ENCODE results near the gene TTBK1.

TTBK1 gene

DNA sequence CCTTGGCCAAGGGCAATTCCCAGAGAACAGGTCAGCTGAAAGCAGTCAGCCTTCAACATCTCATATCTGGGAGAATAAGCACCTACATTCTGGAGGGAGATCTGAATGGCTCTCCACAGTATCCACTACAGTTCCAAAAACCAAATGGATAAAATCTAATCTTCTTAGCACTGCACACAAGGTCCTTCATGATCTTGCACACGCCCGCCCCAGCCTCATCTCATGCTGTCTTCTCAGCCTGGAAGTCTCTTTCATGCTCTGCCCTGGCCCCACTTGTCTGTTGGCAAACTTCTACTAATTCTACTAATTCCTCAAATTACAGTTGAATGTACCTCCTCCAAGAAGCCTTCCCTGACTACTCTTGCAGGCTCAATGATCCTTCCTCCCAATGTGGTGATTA is 1.8 kb upstream of the TTBK1 start:
- TF ChIP-seq TAF1 (IDR thresholded peaks at IDR 0.05; ENCODE audit: low read depth) (no peak), ZBTB7A (IDR thresholded peaks at IDR 0.05; ENCODE audit: low read depth) (no peak), CEBPB (IDR thresholded peaks at IDR 0.05) (no peak), CREB1 (IDR thresholded peaks at IDR 0.05; ENCODE audit: low read depth) (no peak), NFIC (IDR thresholded peaks at IDR 0.05) (no peak), FOXM1 (IDR thresholded peaks at IDR 0.05; ENCODE audit: borderline replicate concordance, low read depth) (no peak), EGR1 (IDR thresholded peaks at IDR 0.05) (no peak)
- TF ChIP-seq, protein P1, sequence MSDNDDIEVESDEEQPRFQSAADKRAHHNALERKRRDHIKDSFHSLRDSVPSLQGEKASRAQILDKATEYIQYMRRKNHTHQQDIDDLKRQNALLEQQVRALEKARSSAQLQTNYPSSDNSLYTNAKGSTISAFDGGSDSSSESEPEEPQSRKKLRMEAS (IDR thresholded peaks at IDR 0.05): no peak
- TF ChIP-seq, protein P2, sequence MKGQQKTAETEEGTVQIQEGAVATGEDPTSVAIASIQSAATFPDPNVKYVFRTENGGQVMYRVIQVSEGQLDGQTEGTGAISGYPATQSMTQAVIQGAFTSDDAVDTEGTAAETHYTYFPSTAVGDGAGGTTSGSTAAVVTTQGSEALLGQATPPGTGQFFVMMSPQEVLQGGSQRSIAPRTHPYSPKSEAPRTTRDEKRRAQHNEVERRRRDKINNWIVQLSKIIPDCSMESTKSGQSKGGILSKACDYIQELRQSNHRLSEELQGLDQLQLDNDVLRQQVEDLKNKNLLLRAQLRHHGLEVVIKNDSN (IDR thresholded peaks at IDR 0.05): no peak

DNA sequence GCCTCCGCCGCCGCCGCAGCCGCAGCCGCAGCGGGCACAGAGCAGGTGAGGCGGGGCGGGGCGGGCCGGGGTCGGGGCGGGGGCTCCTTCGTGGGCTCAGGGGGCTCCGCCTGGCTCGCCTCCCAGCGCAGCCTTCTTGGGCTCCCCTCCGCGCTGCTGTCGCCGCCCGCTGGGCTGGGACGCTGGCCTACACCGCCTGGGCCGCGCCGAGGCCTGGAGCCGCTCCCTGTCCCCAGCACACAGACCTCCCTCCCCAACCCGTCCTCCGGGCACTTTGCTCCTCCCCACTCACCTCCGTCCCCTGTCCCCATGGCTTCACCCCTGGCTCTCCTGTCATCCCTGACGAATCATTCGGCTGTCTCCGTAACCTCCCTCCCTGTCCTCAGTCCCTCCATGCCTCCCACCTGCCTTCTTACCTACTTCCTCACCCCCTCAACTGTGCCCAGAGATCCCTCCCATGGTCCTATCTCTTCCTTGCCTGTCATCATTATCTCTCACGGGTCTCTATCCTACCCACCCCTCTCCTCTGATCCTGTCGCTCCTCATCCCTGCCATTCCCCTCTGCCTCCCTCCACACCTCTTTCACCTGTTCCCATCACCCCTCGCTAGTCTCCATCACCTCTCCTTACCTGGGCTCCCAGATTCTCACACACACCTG is 512 bp downstream of the TTBK1 start:
- no peak for TF ChIP-seq NFIC (IDR thresholded peaks at IDR 0.05)
- no peak for TF ChIP-seq TEAD4 (IDR thresholded peaks at IDR 0.05)
- no peak for TF ChIP-seq TAF1 (IDR thresholded peaks at IDR 0.05; ENCODE audit: low read depth)
- TF ChIP-seq EGR1 (IDR thresholded peaks at IDR 0.05): no peak
- no peak for TF ChIP-seq FOXM1 (IDR thresholded peaks at IDR 0.05; ENCODE audit: borderline replicate concordance, low read depth)
- TF ChIP-seq YY1 (IDR thresholded peaks at IDR 0.05; ENCODE audit: low read depth): no peak
- TF ChIP-seq, protein P2 (IDR thresholded peaks at IDR 0.05): no peak
- TF ChIP-seq, protein P1 (IDR thresholded peaks at IDR 0.05): no peak
- no peak for TF ChIP-seq RAD21 (IDR thresholded peaks at IDR 0.05; ENCODE audit: low read depth)
- TF ChIP-seq EP300 (IDR thresholded peaks at IDR 0.05; ENCODE audit: borderline replicate concordance): no peak
- TF ChIP-seq CREB1 (IDR thresholded peaks at IDR 0.05; ENCODE audit: low read depth): no peak
- no peak for TF ChIP-seq ZBTB7A (IDR thresholded peaks at IDR 0.05; ENCODE audit: low read depth)
- TF ChIP-seq CEBPB (IDR thresholded peaks at IDR 0.05): no peak
- TF ChIP-seq, protein P3, sequence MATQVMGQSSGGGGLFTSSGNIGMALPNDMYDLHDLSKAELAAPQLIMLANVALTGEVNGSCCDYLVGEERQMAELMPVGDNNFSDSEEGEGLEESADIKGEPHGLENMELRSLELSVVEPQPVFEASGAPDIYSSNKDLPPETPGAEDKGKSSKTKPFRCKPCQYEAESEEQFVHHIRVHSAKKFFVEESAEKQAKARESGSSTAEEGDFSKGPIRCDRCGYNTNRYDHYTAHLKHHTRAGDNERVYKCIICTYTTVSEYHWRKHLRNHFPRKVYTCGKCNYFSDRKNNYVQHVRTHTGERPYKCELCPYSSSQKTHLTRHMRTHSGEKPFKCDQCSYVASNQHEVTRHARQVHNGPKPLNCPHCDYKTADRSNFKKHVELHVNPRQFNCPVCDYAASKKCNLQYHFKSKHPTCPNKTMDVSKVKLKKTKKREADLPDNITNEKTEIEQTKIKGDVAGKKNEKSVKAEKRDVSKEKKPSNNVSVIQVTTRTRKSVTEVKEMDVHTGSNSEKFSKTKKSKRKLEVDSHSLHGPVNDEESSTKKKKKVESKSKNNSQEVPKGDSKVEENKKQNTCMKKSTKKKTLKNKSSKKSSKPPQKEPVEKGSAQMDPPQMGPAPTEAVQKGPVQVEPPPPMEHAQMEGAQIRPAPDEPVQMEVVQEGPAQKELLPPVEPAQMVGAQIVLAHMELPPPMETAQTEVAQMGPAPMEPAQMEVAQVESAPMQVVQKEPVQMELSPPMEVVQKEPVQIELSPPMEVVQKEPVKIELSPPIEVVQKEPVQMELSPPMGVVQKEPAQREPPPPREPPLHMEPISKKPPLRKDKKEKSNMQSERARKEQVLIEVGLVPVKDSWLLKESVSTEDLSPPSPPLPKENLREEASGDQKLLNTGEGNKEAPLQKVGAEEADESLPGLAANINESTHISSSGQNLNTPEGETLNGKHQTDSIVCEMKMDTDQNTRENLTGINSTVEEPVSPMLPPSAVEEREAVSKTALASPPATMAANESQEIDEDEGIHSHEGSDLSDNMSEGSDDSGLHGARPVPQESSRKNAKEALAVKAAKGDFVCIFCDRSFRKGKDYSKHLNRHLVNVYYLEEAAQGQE (IDR thresholded peaks at IDR 0.05; ENCODE audit: low read depth): no peak
- no peak for TF ChIP-seq TCF12 (IDR thresholded peaks at IDR 0.05; ENCODE audit: low read depth)

DNA sequence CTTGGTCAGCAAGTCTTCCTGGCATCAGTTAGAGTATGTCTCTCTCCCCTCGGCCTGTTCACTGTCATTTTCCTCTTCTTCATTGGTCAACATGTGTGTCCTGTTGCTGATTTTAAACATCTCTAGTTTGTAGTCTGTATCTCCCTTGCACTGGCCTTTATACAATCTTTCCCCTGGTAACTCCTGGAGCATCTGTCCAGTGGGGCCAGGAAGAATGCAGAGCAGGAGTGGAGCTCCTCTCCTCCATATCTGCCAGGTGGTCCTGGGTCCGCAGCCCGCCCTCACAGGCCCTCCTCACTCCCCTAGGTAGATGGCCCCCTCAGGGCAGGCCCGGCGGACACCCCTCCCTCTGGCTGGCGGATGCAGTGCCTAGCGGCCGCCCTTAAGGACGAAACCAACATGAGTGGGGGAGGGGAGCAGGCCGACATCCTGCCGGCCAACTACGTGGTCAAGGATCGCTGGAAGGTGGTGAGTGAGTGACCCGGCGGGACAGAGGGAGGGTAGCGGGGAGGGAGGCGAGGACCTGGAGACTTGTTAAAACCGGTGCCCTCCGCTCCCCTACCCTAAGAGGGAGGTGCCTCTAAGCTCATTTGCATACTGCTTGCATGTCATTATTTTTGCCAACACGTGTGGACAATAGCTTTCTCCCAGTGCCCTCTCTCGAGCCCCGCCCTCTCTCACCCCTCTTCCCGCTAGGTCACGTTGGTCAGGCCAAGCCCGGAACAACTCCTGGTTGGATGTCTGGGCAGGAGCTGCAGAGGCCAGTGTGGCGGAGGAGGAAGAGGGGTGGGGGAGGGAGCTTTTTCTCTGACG is 3.2 kb downstream of the TTBK1 start:
- TF ChIP-seq, protein P2 (IDR thresholded peaks at IDR 0.05): peak; percentile 79
- TF ChIP-seq, protein P1 (IDR thresholded peaks at IDR 0.05): peak; percentile 65; the same call in 1 of the 2 replicates
- TF ChIP-seq YY1 (IDR thresholded peaks at IDR 0.05; ENCODE audit: low read depth): no peak
- TF ChIP-seq CREB1 (IDR thresholded peaks at IDR 0.05; ENCODE audit: low read depth): no peak
- TF ChIP-seq RAD21 (IDR thresholded peaks at IDR 0.05; ENCODE audit: low read depth): no peak
- TF ChIP-seq NFIC (IDR thresholded peaks at IDR 0.05): no peak

DNA sequence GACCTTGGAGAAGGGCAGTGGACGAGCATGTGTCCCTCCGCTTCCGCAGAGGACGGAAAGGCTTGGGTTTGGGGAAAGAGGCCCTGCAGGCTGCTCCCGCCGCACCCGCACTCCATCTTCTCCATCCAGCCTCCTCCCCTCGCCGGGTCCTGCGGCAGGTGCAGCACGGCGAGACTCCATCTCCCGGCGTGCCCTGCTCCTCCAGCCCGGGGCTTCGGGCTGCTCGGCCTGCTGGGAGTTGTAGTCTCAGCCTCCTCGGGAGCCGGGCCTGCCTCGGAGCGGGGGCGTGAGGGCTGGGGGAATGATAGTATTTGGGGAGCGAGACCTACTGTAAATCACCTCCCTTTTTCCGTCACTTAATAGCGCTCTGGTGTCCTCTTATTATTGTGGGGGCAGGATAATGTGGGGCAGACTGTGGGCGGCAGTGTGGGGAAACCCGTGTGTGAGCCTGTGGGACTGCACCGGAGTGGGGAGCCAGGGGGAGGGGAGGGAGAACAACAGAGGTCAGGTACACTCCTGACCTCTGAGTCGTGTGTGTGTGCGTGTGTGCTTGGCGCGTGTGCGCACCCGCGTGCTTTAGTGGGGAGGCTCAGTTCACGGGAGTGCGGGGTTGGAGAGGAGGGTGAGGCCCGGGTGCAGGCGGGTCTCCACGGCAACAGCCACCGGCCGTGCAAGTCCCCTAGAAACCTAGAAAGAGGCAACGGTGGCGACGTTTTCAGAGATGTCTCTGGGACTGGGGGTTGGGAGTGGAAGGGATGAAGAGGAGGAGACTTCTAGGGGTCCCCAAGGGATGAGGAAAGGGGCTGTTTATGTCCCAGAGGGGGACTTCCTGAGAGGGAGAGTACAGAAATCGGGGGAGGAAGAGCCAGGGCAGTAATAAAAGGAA is 4.1 kb downstream of the TTBK1 start:
- TF ChIP-seq ZBTB7A (IDR thresholded peaks at IDR 0.05; ENCODE audit: low read depth) (0 out of 2 replicates have a peak, but pooled peaks have one; percentile 36), YY1 (IDR thresholded peaks at IDR 0.05; ENCODE audit: low read depth) (peak; percentile 64; the same call in 1 of the 2 replicates), NFIC (IDR thresholded peaks at IDR 0.05) (no peak), TEAD4 (IDR thresholded peaks at IDR 0.05) (no peak), TAF1 (IDR thresholded peaks at IDR 0.05; ENCODE audit: low read depth) (0 out of 2 replicates have a peak, but pooled peaks have one; percentile 48), RAD21 (IDR thresholded peaks at IDR 0.05; ENCODE audit: low read depth) (no peak), CREB1 (IDR thresholded peaks at IDR 0.05; ENCODE audit: low read depth) (0 out of 2 replicates have a peak, but pooled peaks have one; percentile 21), FOXM1 (IDR thresholded peaks at IDR 0.05; ENCODE audit: borderline replicate concordance, low read depth) (no peak), CEBPB (IDR thresholded peaks at IDR 0.05) (no peak), TCF12 (IDR thresholded peaks at IDR 0.05; ENCODE audit: low read depth) (peak; percentile 60), EGR1 (IDR thresholded peaks at IDR 0.05) (peak; percentile 94), EP300 (IDR thresholded peaks at IDR 0.05; ENCODE audit: borderline replicate concordance) (no peak; the same call in 1 of the 2 replicates)
- TF ChIP-seq, protein P1 (IDR thresholded peaks at IDR 0.05): peak; percentile 36; the same call in 1 of the 2 replicates
- TF ChIP-seq, protein P3 (IDR thresholded peaks at IDR 0.05; ENCODE audit: low read depth): no peak
- TF ChIP-seq, protein P2 (IDR thresholded peaks at IDR 0.05): 0 out of 2 replicates have a peak, but pooled peaks have one; percentile 38

All from Ishikawa (cell line).